Measurements from ENCODE around the gene ZGRF1.
"Not testable (repeated sequence)": the region's sequence is repeated elsewhere in the genome, so short reads cannot be mapped to it uniquely, and the experiment has no call there.

The ZGRF1 gene

DNA sequence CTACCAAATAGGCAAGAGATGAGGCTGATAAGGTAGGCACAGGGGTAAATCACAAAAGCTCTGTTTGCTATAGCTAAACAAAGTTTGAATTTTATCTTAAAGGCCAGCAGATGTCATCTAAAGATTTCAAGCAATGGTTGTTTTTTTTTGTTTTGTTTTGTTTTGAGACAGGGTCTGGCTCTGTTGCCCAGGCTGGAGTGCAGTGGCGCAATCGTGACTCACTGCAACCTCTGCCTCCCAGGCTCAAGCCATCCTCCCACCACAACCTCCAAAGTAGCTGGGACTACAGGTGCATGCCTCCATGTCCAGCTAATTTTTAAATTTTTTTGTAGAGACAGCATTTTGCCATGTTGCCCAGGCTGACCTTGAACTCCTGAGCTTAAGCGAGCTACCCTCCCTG, 77.7 kb downstream of the ZGRF1 start:
- no peak for DNase-seq (ENCODE audit: insufficient read length, low spot score)
- FAIRE-seq, result no peak

GRCh38 chr4:112557676-112558411, 78.9 kb downstream of the ZGRF1 start:
- no peak for FAIRE-seq

DNA sequence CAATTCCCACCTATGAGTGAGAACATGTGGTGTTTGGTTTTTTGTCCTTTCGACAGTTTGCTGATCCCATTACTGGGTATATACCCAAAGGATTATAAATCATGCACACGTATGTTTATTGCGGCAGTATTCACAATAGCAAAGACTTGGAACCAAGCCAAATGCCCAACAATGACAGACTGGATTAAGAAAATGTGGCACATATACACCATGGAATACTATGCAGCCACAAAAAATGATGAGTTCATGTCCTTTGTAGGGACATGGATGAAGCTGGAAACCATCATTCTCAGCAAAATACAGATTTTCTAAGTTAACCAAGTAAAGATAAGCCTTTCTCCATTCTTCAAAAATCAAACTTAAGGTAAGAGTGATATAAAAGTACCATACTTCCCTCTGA, 82.4 kb downstream of the ZGRF1 start:
- not testable (repeated sequence) for FAIRE-seq; DNase-seq (ENCODE audit: insufficient read length, low spot score)

More at GRCh38 chr4:112557676-112558411, 78.9 kb downstream of the ZGRF1 start:
- no peak for DNase-seq (ENCODE audit: insufficient read length, low spot score)

DNA sequence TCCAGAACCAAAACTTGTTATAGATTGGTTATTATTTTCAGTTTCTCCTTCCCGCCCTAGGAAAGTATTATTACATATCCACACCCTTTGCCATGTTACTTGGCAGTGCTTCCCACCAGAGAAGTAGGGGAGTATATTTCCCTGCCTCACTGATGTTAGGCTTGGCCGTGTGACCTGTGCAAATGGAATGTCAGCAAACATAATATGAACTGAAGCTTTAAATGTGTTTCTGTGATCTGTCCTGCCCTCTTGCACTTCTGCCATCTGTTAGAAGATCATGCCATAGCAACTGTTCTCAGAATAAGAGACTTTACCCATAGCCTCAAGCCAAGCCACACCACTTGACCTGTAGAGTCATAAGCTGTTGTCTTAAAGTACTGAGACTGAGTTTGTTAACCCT, 84.0 kb downstream of the ZGRF1 start:
- peak; percentile 38 for FAIRE-seq
- peak; percentile 6 for DNase-seq (ENCODE audit: insufficient read length, low spot score)

DNA sequence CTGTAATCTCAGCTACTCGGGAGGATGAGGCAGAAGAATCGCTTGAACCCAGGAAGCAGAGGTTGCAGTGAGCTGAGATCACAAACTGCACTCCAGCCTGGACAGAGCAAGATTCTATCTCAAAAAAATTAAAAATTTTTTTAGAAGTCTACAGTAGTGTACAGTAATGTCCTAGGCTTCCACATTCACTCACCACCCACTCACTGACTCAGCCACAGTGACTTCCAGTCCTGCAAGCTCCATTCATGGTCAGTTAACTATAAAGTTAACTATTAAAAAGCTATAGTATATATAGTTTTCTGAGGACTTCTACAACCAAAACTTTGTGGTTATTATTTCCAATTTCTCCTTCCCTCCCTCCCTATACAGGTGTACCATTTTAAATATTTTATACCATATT, 86.0 kb downstream of the ZGRF1 start:
- no peak for DNase-seq (ENCODE audit: insufficient read length, low spot score)
- FAIRE-seq, result no peak

DNA sequence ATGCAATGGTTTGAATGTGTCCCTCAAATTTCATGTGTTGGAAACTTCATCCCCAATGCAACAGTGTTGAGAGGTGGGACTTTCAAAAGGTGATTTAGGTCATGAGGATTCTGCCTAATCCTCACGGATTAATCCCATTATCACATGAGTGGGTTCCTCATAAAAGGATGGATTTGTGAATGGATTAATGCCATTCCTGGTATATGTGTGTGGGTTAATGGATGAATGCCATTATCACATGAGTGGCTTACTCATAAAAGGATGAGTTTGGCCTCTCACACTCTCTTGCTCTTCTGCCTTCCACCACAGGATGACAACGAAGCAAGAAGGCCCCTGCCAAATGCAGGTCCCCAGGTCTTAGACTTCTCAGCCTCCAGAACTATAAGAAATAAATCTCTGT, 90.2 kb downstream of the ZGRF1 start:
- no peak for FAIRE-seq

DNA sequence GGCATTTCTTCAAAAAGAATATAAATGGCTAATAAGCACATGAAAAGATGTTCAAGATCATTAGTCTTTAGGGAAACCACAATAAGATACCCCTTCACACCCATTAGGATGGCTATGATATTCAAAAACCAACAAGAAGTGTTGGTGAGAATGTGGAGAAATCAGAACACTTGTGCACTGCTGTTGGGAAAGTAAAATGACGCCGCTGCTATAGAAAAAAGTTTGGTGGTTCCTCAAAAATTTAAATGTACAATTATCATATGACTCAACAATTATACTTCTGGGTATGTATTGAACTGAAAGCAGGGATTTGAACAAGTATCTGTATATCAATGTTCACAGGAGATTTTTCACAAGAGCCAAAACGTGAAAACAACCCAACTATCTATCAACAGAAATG, 91.4 kb downstream of the ZGRF1 start:
- DNase-seq (ENCODE audit: insufficient read length, low spot score) (no peak), FAIRE-seq (no peak)

More for the DNA sequence above, 90.2 kb downstream of the ZGRF1 start:
- no peak for DNase-seq (ENCODE audit: insufficient read length, low spot score)

- no peak for FAIRE-seq
- no peak for DNase-seq (ENCODE audit: insufficient read length, low spot score)
Observed at GRCh38 chr4:112540695-112541094, 96.0 kb downstream of the ZGRF1 start.

DNA sequence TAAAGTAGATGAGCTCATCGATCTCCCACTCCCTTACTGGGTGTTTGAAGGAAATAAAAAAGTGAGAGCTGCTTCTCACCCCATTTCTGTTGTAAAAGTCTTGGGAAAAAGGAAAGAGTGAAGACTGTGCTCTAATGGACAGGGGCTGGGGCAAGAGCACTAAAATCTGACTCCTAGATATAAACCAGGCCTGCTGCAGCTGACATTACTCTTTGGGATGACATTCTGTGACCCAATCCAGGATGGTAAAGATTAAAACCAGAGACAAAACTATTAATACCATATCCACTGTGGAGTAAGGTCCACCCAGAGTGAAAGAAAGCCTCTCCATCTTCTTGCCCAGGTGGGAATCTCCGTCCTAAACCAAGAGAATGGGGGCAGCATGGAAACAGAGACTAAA, 100.6 kb downstream of the ZGRF1 start:
- FAIRE-seq (no peak), DNase-seq (ENCODE audit: insufficient read length, low spot score) (no peak)

DNA sequence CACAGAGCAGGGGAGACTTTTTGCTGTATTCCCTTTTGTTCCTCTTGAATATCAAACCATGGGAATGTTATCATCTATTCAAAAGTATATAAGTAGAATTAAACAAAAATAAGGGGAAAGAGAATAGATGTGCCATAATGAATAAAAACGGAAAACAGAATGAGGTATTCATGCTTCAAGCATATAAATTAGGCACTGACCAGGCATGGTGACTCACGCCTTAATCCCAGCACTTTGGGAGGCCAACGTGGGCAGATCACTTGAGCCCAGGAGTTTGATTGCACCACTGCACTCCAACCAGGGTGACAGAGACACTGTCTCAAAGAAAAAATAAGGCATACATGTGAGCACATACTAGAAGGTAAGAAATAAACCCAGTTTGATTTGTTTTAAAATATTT, 104.4 kb downstream of the ZGRF1 start:
- DNase-seq (ENCODE audit: insufficient read length, low spot score), result no peak
- no peak for FAIRE-seq

DNA sequence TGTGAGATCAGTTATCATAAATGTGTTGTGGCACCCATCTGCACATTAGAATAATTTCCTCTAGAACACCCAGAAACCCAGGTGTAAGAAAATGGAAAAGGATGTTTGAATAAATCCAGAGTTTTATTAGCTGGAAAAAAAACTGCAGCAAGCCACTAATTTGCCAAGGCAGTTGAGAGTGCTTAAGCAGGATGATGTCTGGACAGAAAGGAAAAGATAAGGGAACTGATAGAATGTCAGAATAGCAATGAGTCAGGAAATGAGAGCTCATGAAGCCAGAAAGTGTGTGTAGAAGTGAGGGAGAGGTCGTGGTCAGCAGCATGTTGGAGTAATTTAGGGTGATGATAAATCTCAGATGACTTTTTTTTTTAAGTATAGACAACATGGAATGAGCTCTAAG, 105.6 kb downstream of the ZGRF1 start:
- FAIRE-seq (no peak), DNase-seq (ENCODE audit: insufficient read length, low spot score) (no peak)

GRCh38 chr4:112526061-112526460, 110.6 kb downstream of the ZGRF1 start:
- DNase-seq (ENCODE audit: insufficient read length, low spot score) (no peak), FAIRE-seq (no peak)

GRCh38 chr4:112523764-112524505, 112.8 kb downstream of the ZGRF1 start:
- FAIRE-seq, result no peak
- DNase-seq (ENCODE audit: insufficient read length, low spot score), result peak; percentile 45

DNA sequence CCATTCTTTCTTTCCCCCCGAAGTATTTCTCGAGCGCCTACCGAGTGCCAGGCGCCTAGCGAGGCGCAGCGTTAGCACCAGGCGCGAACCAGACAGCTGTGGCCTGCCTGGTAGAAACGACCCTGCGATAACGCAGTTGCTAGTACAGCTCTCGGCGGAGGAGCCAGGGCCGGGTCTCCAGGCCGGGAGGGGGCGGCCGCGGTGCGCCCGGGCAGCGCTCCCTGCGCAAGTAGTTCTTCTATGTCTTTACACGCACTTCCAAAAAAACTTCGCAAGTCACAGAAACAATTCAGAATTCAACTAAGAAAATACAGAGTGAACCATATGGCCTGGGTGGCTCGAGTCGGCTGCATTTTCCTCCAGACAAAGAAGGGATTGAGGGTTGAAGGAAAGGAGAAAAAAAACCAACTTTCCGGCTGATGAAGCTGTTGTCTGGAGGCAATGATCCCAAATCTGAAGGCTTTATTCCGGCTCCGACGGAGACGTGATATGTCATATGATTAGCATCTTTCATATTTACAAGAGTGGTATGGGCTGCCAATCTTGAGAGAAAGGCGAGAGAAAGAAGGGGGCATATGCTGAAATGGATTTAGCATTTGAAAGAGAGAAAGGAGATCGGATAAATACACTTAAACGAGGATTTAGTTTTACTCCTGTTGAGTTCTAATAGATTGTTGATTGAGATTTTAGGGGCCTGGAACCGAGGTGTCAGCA, 113.5 kb downstream of the ZGRF1 start:
- no peak for FAIRE-seq
- DNase-seq (ENCODE audit: insufficient read length, low spot score), result no peak

GRCh38 chr4:112522431-112522830, 114.3 kb downstream of the ZGRF1 start:
- not testable (repeated sequence) for DNase-seq (ENCODE audit: insufficient read length, low spot score); FAIRE-seq

DNA sequence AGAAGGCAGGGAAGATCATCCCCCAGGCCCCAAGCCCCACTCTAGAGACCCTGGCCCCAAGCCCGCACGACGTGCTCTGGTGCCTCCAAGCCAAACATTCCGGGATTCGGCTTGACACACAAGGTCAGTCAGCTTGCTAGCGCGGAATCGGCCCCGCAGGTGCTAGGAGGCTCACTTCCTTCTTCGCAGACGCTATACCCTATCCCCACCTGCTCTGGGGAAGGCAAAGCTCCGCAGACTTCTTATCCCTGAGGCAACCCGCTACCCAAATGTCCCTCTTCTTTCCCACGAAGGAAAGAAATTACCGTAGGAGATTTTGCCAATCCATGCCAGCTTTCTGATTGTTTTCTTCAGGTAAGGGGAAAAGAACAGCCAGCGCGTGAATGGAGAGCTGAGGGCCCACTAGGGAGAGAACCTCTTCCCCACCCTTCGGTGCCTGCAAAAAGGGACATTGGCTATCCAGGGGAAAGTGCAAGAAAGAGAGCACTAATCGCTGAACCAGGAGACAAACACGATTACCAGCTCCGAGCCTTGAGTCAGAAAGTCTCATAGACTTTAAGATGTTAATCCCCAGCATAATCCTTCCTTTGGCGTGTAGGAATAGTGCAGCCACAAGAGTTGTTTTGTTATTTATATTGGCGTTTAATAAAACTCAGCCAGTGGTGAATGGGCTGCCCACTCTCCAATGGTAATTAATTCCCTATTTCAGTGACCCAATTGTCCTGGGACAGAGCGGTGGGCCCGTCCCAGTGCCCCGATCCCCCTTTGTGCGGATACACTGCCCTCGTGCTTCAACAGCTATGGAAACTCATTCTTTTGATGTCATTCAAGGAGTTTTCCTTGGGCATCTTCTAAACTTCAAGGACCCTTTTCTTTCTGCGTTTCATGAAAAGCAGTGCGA, 115.3 kb downstream of the ZGRF1 start:
- FAIRE-seq, result no peak
- no peak for DNase-seq (ENCODE audit: insufficient read length, low spot score)

DNA sequence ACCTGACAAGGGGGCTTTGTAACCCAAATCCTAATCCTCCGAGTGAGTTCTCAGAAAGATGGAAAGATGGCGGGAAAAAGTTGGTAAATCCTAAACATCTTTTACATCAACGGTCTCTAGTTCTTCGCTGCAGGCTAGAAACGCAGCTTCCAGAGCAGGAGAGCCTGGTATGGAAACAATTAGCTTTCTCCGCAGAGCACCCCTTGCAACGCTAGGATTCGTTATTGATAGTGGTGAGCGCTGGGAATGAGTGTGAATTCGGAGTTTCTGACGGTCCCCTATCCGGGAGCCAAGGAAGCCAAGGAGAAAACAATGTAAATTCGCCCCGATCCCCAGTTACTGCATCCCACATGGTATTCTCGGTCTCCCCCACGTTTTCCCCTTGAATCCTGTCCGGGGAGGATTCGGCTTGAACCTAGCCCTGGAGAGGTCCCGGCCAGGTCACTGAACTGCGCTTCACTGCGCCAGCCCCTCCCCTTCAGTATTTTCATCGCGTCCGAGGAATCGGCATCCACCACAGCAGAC, 116.0 kb downstream of the ZGRF1 start:
- no peak for DNase-seq (ENCODE audit: insufficient read length, low spot score)
- FAIRE-seq, result no peak

- DNase-seq (ENCODE audit: insufficient read length, low spot score) (no peak), FAIRE-seq (no peak)
Observed at GRCh38 chr4:112519689-112520597, 116.8 kb downstream of the ZGRF1 start.

GRCh38 chr4:112518675-112519074, 118.0 kb downstream of the ZGRF1 start:
- no peak for FAIRE-seq
- DNase-seq (ENCODE audit: insufficient read length, low spot score), result no peak

All from HTR-8/SVneo (cell line).